ENCODE data around the gene FLYWCH2. TPM values are rescaled to one million over a fixed set of nuclear protein-coding genes. Genes with fewer than 3 reads are reported as not detected.

The FLYWCH2 gene
- total and polyA plus RNA-seq, 2 experiments from 2014 or later, result 30.9 to 45.0 TPM

Other genes with a start within 250 kb of the FLYWCH2 start
- gene KCTD5, start 200.7 kb upstream of the FLYWCH2 start, total RNA-seq (2014; rRNA removed; shearing (Covaris generic)), result 26.1 and 31.8 TPM in 2 replicates
- gene KCTD5, start 200.7 kb upstream of the FLYWCH2 start, polyA plus RNA-seq (2016; fragmentation: Nextera tagmentation; extraction: Ambion mirVana), result 18.5 and 19.7 TPM in 2 replicates
- 0.85 and 1.6 TPM in 2 replicates for gene PRSS27, start 163.0 kb upstream of the FLYWCH2 start, total RNA-seq (2014; rRNA removed; shearing (Covaris generic))
- 0.73 and 1.1 TPM in 2 replicates for gene PRSS27, start 163.0 kb upstream of the FLYWCH2 start, polyA plus RNA-seq (2016; fragmentation: Nextera tagmentation; extraction: Ambion mirVana)
- 253 and 308 TPM in 2 replicates for gene SRRM2, start 130.6 kb upstream of the FLYWCH2 start, total RNA-seq (2014; rRNA removed; shearing (Covaris generic))
- gene SRRM2, start 130.6 kb upstream of the FLYWCH2 start, polyA plus RNA-seq (2016; fragmentation: Nextera tagmentation; extraction: Ambion mirVana), result 893 and 928 TPM in 2 replicates
- gene ELOB, start 105.9 kb upstream of the FLYWCH2 start, total RNA-seq (2014; rRNA removed; shearing (Covaris generic)), result 278 and 696 TPM in 2 replicates
- 756 and 851 TPM in 2 replicates for gene ELOB, start 105.9 kb upstream of the FLYWCH2 start, polyA plus RNA-seq (2016; fragmentation: Nextera tagmentation; extraction: Ambion mirVana)
- 0.47 and 1.4 TPM in 2 replicates for gene PRSS33, start 95.7 kb upstream of the FLYWCH2 start, total RNA-seq (2014; rRNA removed; shearing (Covaris generic))
- gene PRSS33, start 95.7 kb upstream of the FLYWCH2 start, polyA plus RNA-seq (2016; fragmentation: Nextera tagmentation; extraction: Ambion mirVana), result 0.24 TPM in 2 replicates
- not detected in 2 replicates for gene PRSS41, start 84.7 kb upstream of the FLYWCH2 start, total RNA-seq (2014; rRNA removed; shearing (Covaris generic))
- not detected in 2 replicates for gene PRSS41, start 84.7 kb upstream of the FLYWCH2 start, polyA plus RNA-seq (2016; fragmentation: Nextera tagmentation; extraction: Ambion mirVana)
- gene PRSS21, start 66.0 kb upstream of the FLYWCH2 start, total RNA-seq (2014; rRNA removed; shearing (Covaris generic)), result 1.1 and 2.4 TPM in 2 replicates
- gene PRSS21, start 66.0 kb upstream of the FLYWCH2 start, polyA plus RNA-seq (2016; fragmentation: Nextera tagmentation; extraction: Ambion mirVana), result 3.1 and 4.0 TPM in 2 replicates
- not detected in 2 replicates for gene ZG16B, start 52.9 kb upstream of the FLYWCH2 start, total RNA-seq (2014; rRNA removed; shearing (Covaris generic))
- not detected in 2 replicates for gene ZG16B, start 52.9 kb upstream of the FLYWCH2 start, polyA plus RNA-seq (2016; fragmentation: Nextera tagmentation; extraction: Ambion mirVana)
- 2.0 and 4.6 TPM in 2 replicates for gene PRSS22, start 25.0 kb upstream of the FLYWCH2 start, total RNA-seq (2014; rRNA removed; shearing (Covaris generic))
- gene PRSS22, start 25.0 kb upstream of the FLYWCH2 start, polyA plus RNA-seq (2016; fragmentation: Nextera tagmentation; extraction: Ambion mirVana), result 1.3 and 2.1 TPM in 2 replicates
- 22.9 and 29.3 TPM in 2 replicates for gene FLYWCH1, start 28.7 kb downstream of the FLYWCH2 start, total RNA-seq (2014; rRNA removed; shearing (Covaris generic))
- gene FLYWCH1, start 28.7 kb downstream of the FLYWCH2 start, polyA plus RNA-seq (2016; fragmentation: Nextera tagmentation; extraction: Ambion mirVana), result 6.0 and 7.5 TPM in 2 replicates
- gene KREMEN2, start 81.1 kb downstream of the FLYWCH2 start, total RNA-seq (2014; rRNA removed; shearing (Covaris generic)), result 16.1 and 17.6 TPM in 2 replicates
- 4.7 and 4.9 TPM in 2 replicates for gene KREMEN2, start 81.1 kb downstream of the FLYWCH2 start, polyA plus RNA-seq (2016; fragmentation: Nextera tagmentation; extraction: Ambion mirVana)
- 17.7 and 29.3 TPM in 2 replicates for gene PAQR4, start 86.1 kb downstream of the FLYWCH2 start, total RNA-seq (2014; rRNA removed; shearing (Covaris generic))
- 7.0 and 8.8 TPM in 2 replicates for gene PAQR4, start 86.1 kb downstream of the FLYWCH2 start, polyA plus RNA-seq (2016; fragmentation: Nextera tagmentation; extraction: Ambion mirVana)
- 82.1 and 100 TPM in 2 replicates for gene PKMYT1, start 97.2 kb downstream of the FLYWCH2 start, total RNA-seq (2014; rRNA removed; shearing (Covaris generic))
- gene PKMYT1, start 97.2 kb downstream of the FLYWCH2 start, polyA plus RNA-seq (2016; fragmentation: Nextera tagmentation; extraction: Ambion mirVana), result 90.9 and 104 TPM in 2 replicates
- gene CLDN9, start 129.7 kb downstream of the FLYWCH2 start, total RNA-seq (2014; rRNA removed; shearing (Covaris generic)), result 1.0 and 3.0 TPM in 2 replicates
- gene CLDN9, start 129.7 kb downstream of the FLYWCH2 start, polyA plus RNA-seq (2016; fragmentation: Nextera tagmentation; extraction: Ambion mirVana), result 1.3 and 1.8 TPM in 2 replicates
- gene CLDN6, start 135.0 kb downstream of the FLYWCH2 start, total RNA-seq (2014; rRNA removed; shearing (Covaris generic)), result 961 and 1,028 TPM in 2 replicates
- 537 and 551 TPM in 2 replicates for gene CLDN6, start 135.0 kb downstream of the FLYWCH2 start, polyA plus RNA-seq (2016; fragmentation: Nextera tagmentation; extraction: Ambion mirVana)
- gene TNFRSF12A, start 137.2 kb downstream of the FLYWCH2 start, total RNA-seq (2014; rRNA removed; shearing (Covaris generic)), result 78.0 and 100.0 TPM in 2 replicates
- 152 and 155 TPM in 2 replicates for gene TNFRSF12A, start 137.2 kb downstream of the FLYWCH2 start, polyA plus RNA-seq (2016; fragmentation: Nextera tagmentation; extraction: Ambion mirVana)
- 17.5 and 30.2 TPM in 2 replicates for gene HCFC1R1, start 140.7 kb downstream of the FLYWCH2 start, total RNA-seq (2014; rRNA removed; shearing (Covaris generic))
- 192 and 211 TPM in 2 replicates for gene HCFC1R1, start 140.7 kb downstream of the FLYWCH2 start, polyA plus RNA-seq (2016; fragmentation: Nextera tagmentation; extraction: Ambion mirVana)
- 71.4 and 86.6 TPM in 2 replicates for gene THOC6, start 140.8 kb downstream of the FLYWCH2 start, total RNA-seq (2014; rRNA removed; shearing (Covaris generic))
- 90.6 and 96.1 TPM in 2 replicates for gene THOC6, start 140.8 kb downstream of the FLYWCH2 start, polyA plus RNA-seq (2016; fragmentation: Nextera tagmentation; extraction: Ambion mirVana)
- gene BICDL2, start 153.7 kb downstream of the FLYWCH2 start, total RNA-seq (2014; rRNA removed; shearing (Covaris generic)), result 17.5 and 18.4 TPM in 2 replicates
- gene BICDL2, start 153.7 kb downstream of the FLYWCH2 start, polyA plus RNA-seq (2016; fragmentation: Nextera tagmentation; extraction: Ambion mirVana), result 12.7 and 13.4 TPM in 2 replicates
- 15.9 and 18.8 TPM in 2 replicates for gene MMP25, start 163.3 kb downstream of the FLYWCH2 start, total RNA-seq (2014; rRNA removed; shearing (Covaris generic))
- gene MMP25, start 163.3 kb downstream of the FLYWCH2 start, polyA plus RNA-seq (2016; fragmentation: Nextera tagmentation; extraction: Ambion mirVana), result 6.1 and 7.7 TPM in 2 replicates
- gene IL32, start 182.4 kb downstream of the FLYWCH2 start, total RNA-seq (2014; rRNA removed; shearing (Covaris generic)), result 2.3 TPM in 1 of 2 replicates, not detected in the other
- 6.1 and 7.7 TPM in 2 replicates for gene IL32, start 182.4 kb downstream of the FLYWCH2 start, polyA plus RNA-seq (2016; fragmentation: Nextera tagmentation; extraction: Ambion mirVana)
- 434 and 519 TPM in 2 replicates for gene ZSCAN10, start 216.1 kb downstream of the FLYWCH2 start, total RNA-seq (2014; rRNA removed; shearing (Covaris generic))
- 217 and 220 TPM in 2 replicates for gene ZSCAN10, start 216.1 kb downstream of the FLYWCH2 start, polyA plus RNA-seq (2016; fragmentation: Nextera tagmentation; extraction: Ambion mirVana)
- gene ZNF205, start 229.4 kb downstream of the FLYWCH2 start, total RNA-seq (2014; rRNA removed; shearing (Covaris generic)), result 29.1 and 29.9 TPM in 2 replicates
- gene ZNF205, start 229.4 kb downstream of the FLYWCH2 start, polyA plus RNA-seq (2016; fragmentation: Nextera tagmentation; extraction: Ambion mirVana), result 15.7 and 16.6 TPM in 2 replicates